ENCODE data around the gene TTLL4.

- TF ChIP-seq CTCF (IDR thresholded peaks at IDR 0.05) (no peak), POLR2A (IDR thresholded peaks at IDR 0.05) (no peak)
Observed at GRCh38 chr2:218718058-218718457, 7.4 kb downstream of the TTLL4 start.
